Right hindlimb (tissue), 1 donor: ENCODE results near the gene LDLRAD3.

ENCODE experiments used
- DNase-seq: peaks from one replicate; pipeline ENCODE4 v3.0.0-alpha.2; 2018

LDLRAD3 gene

GRCh38 chr11:36142439-36142838 is 198.6 kb downstream of the LDLRAD3 start:
- DNase-seq = no peak

GRCh38 chr11:36142879-36143278 is 199.0 kb downstream of the LDLRAD3 start:
- no peak for DNase-seq

GRCh38 chr11:36146437-36146836 is 202.6 kb downstream of the LDLRAD3 start:
- peak; percentile 4 for DNase-seq

- peak; percentile 0 for DNase-seq
Measured at GRCh38 chr11:36147491-36147890, 203.6 kb downstream of the LDLRAD3 start.

GRCh38 chr11:36148701-36149100 is 204.8 kb downstream of the LDLRAD3 start:
- DNase-seq = no peak

GRCh38 chr11:36149538-36150242 is 205.8 kb downstream of the LDLRAD3 start:
- DNase-seq = peak; percentile 36

- no peak for DNase-seq
Measured at GRCh38 chr11:36150986-36151385, 207.1 kb downstream of the LDLRAD3 start.

GRCh38 chr11:36151933-36152580 is 208.2 kb downstream of the LDLRAD3 start:
- DNase-seq = peak; percentile 20

- DNase-seq = no peak
Measured at GRCh38 chr11:36153551-36153950, 209.7 kb downstream of the LDLRAD3 start.

GRCh38 chr11:36155124-36155561 is 211.3 kb downstream of the LDLRAD3 start:
- DNase-seq = no peak

GRCh38 chr11:36155770-36156160 is 211.9 kb downstream of the LDLRAD3 start:
- no peak for DNase-seq

- DNase-seq = no peak
Measured at GRCh38 chr11:36156161-36156816, 212.4 kb downstream of the LDLRAD3 start.

GRCh38 chr11:36156817-36157519 is 213.1 kb downstream of the LDLRAD3 start:
- DNase-seq = no peak

- no peak for DNase-seq
Measured at GRCh38 chr11:36160091-36160490, 216.2 kb downstream of the LDLRAD3 start.

GRCh38 chr11:36161572-36161971 is 217.7 kb downstream of the LDLRAD3 start:
- DNase-seq = no peak

- peak; percentile 64 for DNase-seq
Measured at GRCh38 chr11:36162006-36162882, 218.4 kb downstream of the LDLRAD3 start.

GRCh38 chr11:36162883-36163434 is 219.1 kb downstream of the LDLRAD3 start:
- peak; percentile 69 for DNase-seq

- DNase-seq = no peak
Measured at GRCh38 chr11:36164506-36165250, 220.8 kb downstream of the LDLRAD3 start.

GRCh38 chr11:36165621-36166397 is 221.9 kb downstream of the LDLRAD3 start:
- DNase-seq = no peak

- DNase-seq = no peak
Measured at GRCh38 chr11:36167073-36167472, 223.2 kb downstream of the LDLRAD3 start.
